HuH-7 (cell line): ENCODE data around the gene EFCAB8.
"Not testable (repeated sequence)": the region's sequence is repeated elsewhere in the genome, so short reads cannot be mapped to it uniquely, and the experiment has no call there.

Experiments
- DNase-seq: peaks from one replicate; pipeline ENCODE4 v3.0.0; 2011; ENCODE audit warnings: low spot score

EFCAB8 gene

GRCh38 chr20:32888636-32889035 is 29.9 kb downstream of the EFCAB8 start:
- DNase-seq = no peak

DNA sequence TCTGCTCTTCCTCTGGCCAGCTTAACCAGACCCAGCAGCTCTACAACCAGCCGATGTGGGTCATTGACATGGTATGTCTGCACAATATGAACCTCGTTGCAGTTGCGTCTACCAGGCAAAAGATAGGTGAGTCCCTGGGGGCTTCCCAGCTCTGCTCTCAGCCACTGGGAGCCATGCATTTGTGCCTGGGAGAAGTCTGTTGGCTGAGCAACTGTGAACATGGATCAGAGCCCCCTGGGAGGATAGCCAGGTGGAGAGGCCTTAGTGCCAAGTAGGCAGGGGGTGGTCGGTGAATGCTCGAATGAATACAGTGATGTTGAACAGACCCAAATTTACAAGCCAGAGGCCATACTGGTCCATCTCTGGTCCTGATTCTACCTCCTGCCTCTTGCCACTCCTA is 30.6 kb downstream of the EFCAB8 start:
- no peak for DNase-seq

DNA sequence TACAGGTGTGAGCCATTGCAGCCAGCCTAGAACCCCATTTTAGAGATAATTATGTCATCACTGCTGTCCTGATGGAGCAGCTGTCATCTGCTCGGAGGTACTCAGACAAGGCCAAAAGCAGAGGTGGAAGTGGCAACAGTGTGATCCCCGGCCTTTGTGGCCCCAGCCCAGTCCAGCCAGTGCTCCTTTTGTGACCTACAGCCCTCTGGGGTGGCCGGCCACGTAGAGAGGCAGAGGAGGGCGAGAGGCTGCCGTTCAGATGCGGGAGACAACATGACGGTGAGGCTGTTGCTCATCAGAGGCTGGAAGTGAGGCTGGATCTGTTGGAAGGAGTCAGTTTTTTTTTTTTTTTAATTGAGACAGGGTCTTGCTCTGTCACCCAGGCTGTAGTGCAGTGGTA is 32.8 kb downstream of the EFCAB8 start:
- DNase-seq = no peak

DNA sequence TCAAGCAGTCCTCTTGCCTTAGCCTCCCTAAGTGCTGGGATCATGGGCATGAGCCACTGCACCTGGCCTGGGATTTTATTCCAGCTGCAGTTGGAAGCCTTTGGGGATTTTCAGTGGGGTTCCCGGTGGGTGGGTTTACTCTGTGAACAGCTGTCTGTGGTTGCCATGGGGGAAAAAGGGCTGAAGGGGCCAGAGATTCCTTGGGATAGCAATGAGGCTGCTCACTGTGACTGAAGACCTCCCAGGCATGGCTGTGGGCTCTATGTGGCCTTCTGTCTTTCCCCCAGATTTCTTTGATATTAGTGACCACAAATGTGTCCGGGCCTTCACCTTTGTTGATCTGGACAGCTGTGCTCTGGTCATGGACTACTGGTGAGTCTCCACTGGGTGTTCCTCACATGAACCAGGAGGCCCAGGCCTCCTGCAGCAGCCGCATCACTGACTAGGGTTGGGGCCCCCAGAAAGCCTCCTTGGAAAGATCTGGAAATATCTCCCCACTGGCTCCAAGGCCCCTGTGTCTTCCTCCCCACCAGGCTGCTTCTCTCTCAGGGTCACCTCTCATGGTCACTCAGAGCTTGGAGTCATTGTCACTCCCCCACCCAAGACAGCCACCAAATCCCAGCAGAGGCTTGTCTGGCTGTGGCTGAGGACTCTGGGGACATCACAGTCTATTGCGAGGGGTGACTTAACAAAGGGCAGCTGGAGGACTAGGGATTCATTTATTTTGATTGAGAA is 33.4 kb downstream of the EFCAB8 start:
- no peak for DNase-seq

DNA sequence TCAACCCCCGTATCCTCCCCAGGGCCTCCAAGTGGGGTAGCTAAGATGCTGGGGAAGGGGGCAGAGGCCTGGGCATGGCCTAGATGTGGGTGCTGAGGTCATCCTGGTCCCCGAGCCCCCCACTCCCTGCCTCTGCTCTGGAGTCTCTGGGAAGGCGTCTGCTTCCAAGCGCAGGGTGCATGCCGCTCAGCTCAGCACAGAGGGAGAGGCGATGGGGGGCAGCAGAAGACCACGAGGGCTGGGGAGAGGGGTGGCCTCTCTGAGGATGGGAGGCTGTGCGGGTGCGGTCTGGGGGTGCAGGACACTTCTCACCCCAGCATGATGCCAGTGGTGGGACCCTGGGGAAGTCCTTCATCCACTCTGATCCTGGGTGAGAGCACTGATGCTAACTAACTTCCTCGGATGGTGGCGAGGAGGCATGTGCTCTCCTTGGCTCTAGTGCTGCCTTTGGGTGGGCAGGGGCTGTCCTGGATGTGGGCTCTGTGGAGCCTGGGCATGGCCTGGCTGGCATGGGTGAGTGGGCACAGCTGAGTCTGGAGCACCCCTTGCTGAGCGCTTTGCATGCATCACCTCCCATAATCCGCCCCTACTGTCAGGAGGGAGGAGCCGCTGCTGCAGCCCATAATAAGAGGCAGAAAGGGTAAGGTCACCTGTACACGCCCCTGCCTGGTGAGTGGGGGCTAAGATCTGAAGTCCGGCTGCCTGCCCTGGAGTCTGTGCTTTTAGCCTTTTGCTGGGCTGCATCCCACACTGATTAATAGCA is 34.7 kb downstream of the EFCAB8 start:
- DNase-seq = no peak

DNA sequence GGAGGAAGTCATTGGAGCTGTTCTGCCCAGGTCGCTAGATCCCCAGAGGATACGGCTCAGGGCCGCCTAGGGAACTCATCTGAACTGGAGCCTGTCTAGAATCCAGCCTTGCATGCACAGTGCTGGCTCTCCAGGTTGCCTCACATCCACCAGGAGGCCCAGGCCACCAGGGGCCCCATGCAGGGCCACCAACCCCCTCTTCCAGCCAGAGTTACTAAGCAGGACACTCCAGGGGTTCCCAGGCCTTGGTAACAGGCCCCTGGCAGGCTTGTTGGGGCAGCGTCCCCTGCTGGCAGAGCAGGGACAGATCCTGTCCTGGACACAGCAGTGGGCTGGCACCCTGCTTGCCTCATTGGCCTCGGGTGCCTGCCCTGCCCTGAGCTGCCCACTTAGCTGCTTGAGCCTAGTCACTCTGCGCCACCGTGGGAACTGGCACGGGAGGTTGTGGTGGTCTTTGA is 35.3 kb downstream of the EFCAB8 start:
- DNase-seq = peak; percentile 82

- DNase-seq = no peak
These were observed 36.1 kb downstream of the EFCAB8 start for GRCh38 chr20:32894711-32895355.

GRCh38 chr20:32896521-32897280 is 38.0 kb downstream of the EFCAB8 start:
- no peak for DNase-seq

GRCh38 chr20:32898729-32899128 is 40.0 kb downstream of the EFCAB8 start:
- DNase-seq = no peak

DNA sequence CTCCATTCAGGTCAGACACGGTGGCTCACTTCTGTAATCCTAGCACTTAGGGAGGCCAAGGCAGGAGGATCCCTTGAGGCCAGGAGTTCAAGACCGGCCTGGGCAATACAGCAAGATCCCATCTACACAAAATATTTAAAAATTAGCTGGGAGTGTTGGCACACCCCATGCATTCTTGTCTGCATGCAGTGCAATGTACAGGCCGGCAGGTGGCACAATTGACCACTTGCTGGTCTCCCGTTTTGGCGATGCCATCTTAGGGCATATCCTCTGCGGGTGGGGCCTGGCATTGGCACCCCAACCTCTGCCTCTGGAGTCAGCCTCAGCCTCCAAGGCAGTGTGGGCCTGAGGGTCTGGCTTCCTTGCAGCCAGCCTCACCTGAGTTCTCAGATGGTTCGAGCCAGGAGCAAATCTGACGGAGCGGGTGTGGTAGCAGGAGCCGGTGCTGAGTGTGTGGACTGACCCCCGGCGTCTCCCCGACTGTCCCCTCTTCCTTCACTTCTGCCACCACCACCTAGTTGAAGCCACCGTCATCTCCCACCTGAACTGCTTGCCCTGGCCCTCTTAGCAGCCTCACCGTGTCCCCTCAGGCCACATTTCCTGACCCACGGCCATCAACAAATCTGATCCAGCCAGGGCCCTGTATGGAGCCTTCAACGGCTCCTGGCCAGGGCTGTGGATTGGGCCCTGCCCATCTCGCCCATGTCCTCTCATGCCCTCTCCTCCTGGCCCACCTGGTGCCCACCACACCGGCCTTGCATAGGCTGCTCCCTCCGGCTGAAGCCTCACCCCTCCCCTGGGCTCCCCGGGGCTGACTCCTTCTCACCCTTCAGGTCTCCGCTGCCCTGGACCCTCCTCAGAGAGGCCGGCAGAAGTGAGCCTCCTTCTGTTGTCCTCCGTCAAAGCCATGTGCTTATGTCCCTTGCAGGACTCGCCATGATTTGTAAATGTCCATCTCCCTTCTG is 44.0 kb downstream of the EFCAB8 start:
- DNase-seq = peak; percentile 80

DNA sequence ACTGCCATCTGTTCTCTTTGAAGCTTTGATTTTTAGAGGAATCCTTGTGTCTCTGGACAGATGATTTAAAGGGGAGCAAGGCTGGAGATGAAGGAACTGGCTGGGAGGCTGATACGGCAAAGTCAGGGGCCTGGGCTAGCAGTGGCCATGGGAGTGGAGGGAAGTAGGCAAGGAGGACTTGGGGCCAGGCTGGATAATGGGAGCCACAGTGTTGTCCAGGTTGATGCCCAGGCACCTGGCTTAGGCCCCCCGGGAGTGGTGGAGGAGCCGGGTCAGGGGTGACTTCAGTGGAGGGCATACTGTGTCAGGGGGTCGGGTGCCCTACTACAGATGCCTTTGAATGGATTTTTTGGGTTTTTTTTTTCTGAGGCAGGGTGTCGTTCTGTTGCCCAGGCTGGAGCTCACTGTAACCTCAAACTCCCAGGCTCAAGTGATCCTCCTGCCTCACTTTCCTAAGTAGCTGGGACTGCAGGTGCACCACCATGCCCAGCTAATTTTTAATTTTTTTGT is 45.0 kb downstream of the EFCAB8 start:
- no peak for DNase-seq

- DNase-seq = not testable (repeated sequence)
These were observed 46.0 kb downstream of the EFCAB8 start for GRCh38 chr20:32904678-32905077.

DNA sequence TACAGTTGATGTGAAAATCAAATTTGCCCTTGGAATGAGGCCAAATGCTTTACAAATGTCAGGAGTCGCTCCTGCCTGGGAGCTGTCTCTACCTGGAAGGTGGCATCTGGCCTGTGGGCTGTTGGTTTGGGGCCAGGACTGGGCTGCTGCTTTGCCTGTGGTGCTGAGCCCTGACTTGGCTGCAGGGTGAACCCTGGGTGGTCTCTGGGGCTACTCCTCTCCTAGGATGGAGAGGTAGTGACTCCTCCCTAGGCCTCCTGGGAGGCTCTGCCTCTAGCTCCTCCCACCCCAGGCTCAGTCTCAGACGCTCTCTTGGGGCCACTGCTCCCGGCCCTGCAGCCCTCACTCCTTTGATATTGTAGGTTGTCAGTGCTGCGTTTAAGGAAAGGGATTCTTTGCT is 47.5 kb downstream of the EFCAB8 start:
- DNase-seq = no peak

DNA sequence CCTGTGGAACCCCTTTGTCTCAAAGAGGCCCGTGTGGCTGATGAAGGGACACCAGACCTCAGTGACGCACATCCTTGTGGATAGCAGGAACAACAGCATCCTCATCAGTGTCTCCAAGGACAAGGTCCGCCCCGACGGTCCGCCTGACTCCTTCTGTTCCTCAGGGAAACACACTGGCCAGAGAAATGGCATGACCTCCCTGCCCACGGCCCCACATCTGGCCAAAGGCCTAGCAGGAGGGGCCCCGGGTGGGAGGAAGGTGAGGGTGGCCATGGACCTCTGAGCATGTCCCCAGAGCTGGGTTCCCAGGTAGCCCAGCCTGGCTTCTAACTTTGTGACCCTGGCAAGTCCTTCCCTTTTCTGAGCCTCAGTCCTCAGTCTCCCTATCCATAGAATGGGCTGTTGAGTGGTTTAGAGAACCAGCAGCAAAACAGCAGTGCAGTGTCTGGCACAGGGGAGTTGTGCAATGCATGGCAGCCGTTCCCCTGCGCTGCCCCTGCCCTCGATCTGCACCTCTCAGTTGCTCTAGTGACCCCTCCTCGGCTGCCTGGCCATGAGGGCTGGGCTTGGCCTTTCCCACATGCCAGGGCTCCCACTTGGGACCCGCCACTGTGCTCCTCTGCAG is 48.3 kb downstream of the EFCAB8 start:
- DNase-seq = no peak

GRCh38 chr20:32907886-32908285 is 49.2 kb downstream of the EFCAB8 start:
- DNase-seq = no peak

DNA sequence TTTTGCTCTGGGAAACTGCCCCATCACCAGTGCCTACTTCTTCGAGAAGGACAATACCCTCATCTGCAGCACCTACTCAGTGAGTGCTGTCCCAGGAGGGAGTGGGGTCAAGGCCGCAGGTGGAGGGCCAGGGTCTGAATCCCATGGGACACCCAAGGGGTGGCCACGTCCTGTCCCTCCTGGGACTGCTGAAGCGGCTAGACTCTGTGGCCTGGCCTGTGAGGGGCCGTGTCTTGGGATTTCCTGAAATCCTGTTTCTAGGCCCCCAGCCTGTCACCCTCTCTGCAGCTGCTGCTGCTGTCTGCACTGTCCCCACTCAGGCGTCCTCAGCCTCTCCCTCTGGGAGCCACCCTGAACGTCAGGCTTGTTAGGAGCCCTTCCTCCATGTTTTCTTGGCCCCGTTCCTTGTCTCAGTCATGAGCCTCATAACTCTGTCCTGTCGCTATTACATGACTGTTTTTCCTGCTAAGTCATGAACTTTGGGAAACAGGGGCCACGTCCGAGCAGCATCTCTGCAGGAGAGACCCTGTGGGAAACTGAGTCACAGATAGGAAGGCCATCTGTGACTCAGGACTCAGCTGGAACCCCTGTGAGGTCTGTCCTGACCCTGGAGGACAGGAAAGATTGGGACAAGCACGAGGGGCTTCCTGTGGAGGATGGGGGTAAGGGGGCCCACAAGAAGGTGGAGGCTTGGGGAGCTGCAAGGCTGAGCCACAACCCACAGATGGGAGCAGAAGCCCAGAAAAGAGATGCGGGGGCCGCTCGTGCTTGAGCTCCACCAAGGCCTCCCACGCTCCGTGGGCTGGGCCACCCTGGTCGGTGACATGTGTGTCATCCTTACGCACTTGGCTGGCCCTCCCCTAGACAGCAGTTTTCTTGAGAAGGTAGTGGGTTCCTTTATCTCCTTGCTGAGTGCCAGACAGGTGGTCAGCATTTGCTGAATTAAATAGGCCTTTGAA is 49.9 kb downstream of the EFCAB8 start:
- no peak for DNase-seq

DNA sequence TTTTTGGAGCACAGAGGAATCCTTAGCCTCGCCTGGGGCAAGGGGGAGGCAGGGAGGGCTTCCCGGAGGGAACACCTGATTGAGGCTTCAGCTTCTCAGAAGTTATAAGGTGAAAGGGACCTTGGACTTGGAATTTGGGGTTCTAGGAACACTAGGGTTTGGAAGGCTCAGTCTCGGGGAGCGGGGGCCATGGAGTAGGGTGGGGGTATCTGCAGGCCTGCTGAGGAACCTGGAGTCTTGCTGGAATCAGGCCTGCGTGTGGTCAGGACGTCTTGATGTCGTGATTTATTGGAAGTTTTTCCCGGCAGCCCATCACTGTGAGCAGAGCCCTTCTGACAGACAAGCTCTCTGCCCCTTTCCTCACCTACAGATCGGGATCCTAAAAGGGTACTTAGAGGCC is 50.7 kb downstream of the EFCAB8 start:
- DNase-seq = no peak

DNA sequence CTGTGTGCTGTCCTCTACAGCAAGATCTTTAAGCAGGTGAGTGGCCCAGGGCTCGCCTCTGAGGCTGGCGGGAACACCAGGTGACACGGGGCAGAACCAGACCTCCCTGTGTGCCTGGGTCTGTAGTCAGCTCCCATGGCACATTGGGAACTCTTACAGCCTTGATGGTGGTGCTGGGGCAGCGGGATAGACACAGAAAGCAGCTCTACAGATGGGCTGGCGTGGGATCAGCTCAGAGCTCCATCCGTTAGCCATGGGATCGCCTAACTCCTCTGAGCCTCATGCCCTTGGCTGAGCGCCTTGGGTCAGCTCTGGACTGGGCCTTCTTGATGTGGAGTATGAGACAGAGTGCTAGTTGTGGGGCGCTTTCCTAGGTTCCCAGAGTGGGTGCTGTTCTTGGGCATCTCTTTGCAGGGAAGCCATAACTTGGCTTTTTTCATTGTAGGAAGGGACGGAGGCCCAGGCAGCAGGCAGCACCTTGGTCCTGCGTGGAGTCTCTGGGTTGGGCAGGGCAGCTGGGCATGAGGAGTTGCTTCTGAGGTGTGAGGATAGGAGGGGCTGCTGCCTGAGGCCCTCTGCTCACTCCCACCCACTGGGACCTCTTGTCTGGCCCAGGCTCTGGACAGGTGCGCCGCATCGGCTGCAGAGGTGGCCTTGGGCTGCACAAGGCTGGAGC is 51.3 kb downstream of the EFCAB8 start:
- no peak for DNase-seq

GRCh38 chr20:32911355-32911754 is 52.6 kb downstream of the EFCAB8 start:
- no peak for DNase-seq
